Neutrophil (primary cell): Measurements from ENCODE around the gene TEAD4.

Experiments
- H3K27ac ChIP-seq: fragments of 200-600 bp; sonication (generic); 2 replicates; pipeline ENCODE4 v1.5.1; 2016; ENCODE audit warnings: mild to moderate bottlenecking, moderate library complexity
- H3K27me3 ChIP-seq: fragments of 200-600 bp; sonication (generic); 2 replicates; pipeline ENCODE4 v1.6.0; 2016; ENCODE audit warnings: mild to moderate bottlenecking
- H3K36me3 ChIP-seq: fragments of 200-600 bp; sonication (generic); 2 replicates; pipeline ENCODE4 v1.5.1; 2017
- H3K4me1 ChIP-seq, 2 experiments: fragments of 200-600 bp in 1 of 2; sonication (generic) in 1 of 2; 1 replicate in 1 of 2; 2 replicates in 1 of 2; pipeline versions ENCODE4 v1.5.1 to v1.6.1; 2013 to 2016; ENCODE audit warnings: low read depth in 1 of 2, low read length in 1 of 2, mild to moderate bottlenecking in 1 of 2, moderate library complexity in 1 of 2; ENCODE audit not compliant: control insufficient read depth in 1 of 2, insufficient read depth in 1 of 2
- H3K4me3 ChIP-seq, 2 experiments: fragments of 200-600 bp in 1 of 2; sonication (generic) in 1 of 2; 1 replicate in 1 of 2; 2 replicates in 1 of 2; pipeline ENCODE4 v1.5.1; 2013 to 2016; ENCODE audit warnings: low read depth in 1 of 2, low read length in 1 of 2, mild to moderate bottlenecking in 1 of 2, moderate library complexity in 1 of 2
- H3K9me3 ChIP-seq: fragments of 200-600 bp; sonication (generic); 2 replicates; pipeline ENCODE4 v1.5.1; 2016
- TF ChIP-seq, protein P1 (sequence below): fragments of 200-600 bp; sonication (generic); IDR thresholded peaks from 2 replicates; pipeline ENCODE4 v1.5.1; 2016; ENCODE audit warnings: antibody characterized with exemption

Gene TEAD4

DNA sequence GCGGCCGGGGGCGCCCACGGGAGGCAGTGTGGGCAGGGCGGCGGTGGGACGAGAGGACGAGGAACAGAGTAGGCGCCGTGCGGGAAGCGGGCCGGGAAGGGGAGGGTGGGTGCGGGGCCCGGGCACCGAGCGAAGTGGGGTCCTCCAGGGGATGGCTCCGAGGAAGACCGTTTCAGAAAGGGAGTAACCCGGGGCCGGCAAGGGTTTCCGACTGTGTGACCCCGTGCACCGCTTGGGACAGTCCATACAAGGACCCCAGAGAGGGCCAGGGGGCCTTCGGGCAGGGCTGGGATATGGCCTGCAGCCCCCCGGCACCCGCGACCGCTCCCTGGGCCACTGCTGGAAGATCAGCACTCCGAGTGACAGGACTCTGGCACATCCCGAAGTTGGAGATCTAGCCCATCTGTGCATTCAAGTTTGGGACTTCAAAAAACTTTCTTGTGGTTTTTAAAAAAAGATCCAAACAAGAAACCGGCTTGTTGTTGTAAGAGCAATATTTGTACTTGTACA lies 118.4 kb downstream of the TEAD4 start:
- no peak overlapping the region for H3K27ac ChIP-seq

DNA sequence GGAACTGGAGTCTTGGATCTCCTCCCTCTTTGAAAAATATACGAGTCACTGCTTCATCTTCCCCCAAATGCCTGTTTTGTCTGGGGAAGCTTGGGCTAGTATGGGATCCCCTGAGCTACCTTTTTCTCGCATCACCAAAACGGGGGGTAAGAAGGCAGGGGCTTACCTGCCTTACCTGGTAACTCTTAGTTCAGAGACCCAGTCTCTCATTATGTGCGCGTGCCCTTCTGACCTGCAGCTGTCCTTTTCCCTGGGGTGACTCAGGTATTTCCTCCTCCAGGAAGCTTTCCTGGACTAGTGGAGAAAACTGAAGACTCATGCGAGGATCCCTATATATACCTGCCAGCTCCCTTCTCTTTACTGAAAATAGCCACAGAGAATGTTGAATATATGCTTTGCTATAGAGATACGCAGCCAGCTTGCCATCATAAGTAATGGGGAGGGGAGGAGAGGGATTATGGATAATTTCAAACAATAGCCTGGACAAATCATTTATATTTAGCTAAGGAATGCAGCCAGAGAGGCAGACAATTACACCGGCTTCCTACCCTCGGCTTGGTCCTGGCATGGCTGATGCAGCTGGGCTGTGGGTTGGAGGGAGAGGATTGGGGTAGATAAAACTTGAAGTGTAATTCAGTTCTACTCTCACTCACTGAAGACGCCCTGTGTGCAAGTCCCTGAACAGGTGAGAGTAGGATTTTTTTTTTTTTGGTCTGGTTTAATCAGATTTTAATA lies 119.1 kb downstream of the TEAD4 start:
- peak overlapping the region in 1 of 2 experiments; percentile 39 for H3K4me3 ChIP-seq
- no peaks in the 10 kb centered on the region for H3K9me3 ChIP-seq
- H3K27ac ChIP-seq = no peak overlapping the region
- no peaks in the 10 kb centered on the region for H3K36me3 ChIP-seq
- H3K4me1 ChIP-seq = peaks cover 6 to 7% of the 10 kb centered on the region in 2 experiments
- H3K27me3 ChIP-seq = peaks cover 84% of the 10 kb centered on the region
- TF ChIP-seq, protein P1, sequence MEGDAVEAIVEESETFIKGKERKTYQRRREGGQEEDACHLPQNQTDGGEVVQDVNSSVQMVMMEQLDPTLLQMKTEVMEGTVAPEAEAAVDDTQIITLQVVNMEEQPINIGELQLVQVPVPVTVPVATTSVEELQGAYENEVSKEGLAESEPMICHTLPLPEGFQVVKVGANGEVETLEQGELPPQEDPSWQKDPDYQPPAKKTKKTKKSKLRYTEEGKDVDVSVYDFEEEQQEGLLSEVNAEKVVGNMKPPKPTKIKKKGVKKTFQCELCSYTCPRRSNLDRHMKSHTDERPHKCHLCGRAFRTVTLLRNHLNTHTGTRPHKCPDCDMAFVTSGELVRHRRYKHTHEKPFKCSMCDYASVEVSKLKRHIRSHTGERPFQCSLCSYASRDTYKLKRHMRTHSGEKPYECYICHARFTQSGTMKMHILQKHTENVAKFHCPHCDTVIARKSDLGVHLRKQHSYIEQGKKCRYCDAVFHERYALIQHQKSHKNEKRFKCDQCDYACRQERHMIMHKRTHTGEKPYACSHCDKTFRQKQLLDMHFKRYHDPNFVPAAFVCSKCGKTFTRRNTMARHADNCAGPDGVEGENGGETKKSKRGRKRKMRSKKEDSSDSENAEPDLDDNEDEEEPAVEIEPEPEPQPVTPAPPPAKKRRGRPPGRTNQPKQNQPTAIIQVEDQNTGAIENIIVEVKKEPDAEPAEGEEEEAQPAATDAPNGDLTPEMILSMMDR = no peak

More for the DNA sequence above, 118.4 kb downstream of the TEAD4 start:
- TF ChIP-seq, protein P1 = no peak
- Histone ChIP-seq H3K4me3 (peak overlapping the region; percentile 39 to 48), H3K4me1 (peaks cover 6 to 7% of the 10 kb centered on the region in 2 experiments), H3K9me3 (no peaks in the 10 kb centered on the region), H3K27me3 (peaks cover 90% of the 10 kb centered on the region), H3K36me3 (no peaks in the 10 kb centered on the region)

DNA sequence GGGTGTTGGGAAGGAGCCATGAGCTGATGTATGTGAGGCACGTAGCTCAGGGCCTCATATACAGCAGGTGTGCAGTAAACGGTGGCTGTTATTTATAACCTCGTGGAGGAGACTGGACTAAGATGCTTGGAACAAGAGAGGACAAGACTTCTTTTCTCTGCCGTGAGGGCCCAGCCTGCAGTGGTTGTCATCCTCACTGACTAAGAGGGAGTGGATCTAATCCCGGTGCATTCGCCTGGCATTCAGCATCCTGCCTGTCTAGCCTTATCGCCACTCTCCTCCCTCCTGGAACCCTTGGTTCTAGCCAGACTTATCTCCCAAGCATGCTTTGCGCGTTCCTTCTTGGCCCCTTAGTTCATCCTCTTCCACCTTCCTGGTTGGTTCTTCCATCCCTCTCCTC lies 121.9 kb downstream of the TEAD4 start:
- no peak overlapping the region for H3K27ac ChIP-seq
- peaks cover 55% of the 10 kb centered on the region for H3K27me3 ChIP-seq
- peaks cover 6 to 7% of the 10 kb centered on the region in 2 experiments for H3K4me1 ChIP-seq
- H3K9me3 ChIP-seq = no peaks in the 10 kb centered on the region
- no peaks in the 10 kb centered on the region for H3K36me3 ChIP-seq
- H3K4me3 ChIP-seq = no peak overlapping the region
- TF ChIP-seq, protein P1 = no peak

DNA sequence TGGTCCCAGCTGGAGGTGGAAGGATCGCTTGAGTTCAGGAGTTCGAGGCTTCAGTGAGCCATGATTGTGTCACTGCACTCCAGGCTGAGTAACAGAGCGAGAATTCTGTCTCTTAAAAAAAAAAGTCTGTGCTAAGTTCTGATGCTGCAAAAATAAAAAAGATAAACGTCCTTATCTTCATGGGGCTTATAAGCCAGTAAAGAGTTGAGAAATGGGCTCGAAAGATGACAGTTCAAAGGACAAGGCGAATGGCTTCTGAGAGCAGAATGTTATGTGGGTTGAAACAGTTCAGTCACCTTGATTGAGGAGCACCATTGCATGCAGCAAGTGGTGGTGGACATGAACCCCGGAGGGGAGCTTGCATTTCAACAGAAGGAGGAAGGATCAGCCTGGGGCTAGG lies 122.7 kb downstream of the TEAD4 start:
- H3K9me3 ChIP-seq = no peaks in the 10 kb centered on the region
- no peak overlapping the region for H3K4me3 ChIP-seq
- peaks cover 52% of the 10 kb centered on the region for H3K27me3 ChIP-seq
- TF ChIP-seq, protein P1 = no peak
- H3K27ac ChIP-seq = no peak overlapping the region
- H3K36me3 ChIP-seq = no peaks in the 10 kb centered on the region
- H3K4me1 ChIP-seq = peaks cover under 1 to 1% of the 10 kb centered on the region in 2 experiments

DNA sequence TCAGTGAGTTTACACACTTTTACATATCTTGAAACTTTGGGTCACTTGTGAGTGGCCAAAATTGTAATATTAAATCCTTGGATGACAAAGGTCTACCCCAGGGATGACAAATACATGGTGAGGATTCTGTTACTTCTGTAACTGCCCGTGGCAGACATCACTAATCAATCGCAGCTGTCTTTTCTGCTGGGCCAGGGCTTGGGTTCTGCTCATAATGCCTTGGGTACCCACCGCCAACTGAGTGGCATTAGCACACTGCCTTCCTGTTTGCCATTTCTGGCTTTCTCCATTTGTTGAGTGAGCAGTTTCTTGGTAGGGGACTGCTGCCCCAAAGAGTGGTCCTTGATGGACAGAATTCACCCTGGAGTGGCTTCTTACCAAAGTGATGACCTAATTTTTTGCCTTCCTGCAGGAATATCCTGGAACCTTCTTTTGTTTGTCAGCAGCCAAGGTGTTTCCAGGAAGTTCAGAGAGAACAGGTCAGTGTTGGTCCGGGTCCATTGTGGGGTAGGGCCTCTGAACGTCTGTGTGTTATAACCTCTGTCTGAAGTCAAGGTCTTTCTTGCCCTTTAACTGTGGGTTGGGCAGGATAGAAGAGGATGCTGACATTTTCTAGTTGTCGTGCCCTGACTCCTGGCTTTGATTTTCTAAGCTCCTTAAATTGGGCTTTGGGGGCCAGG lies 124.2 kb downstream of the TEAD4 start:
- Histone ChIP-seq H3K9me3 (no peaks in the 10 kb centered on the region), H3K27ac (no peak overlapping the region), H3K27me3 (peaks cover 38% of the 10 kb centered on the region), H3K4me1 (no peaks in the 10 kb centered on the region), H3K4me3 (no peak overlapping the region), H3K36me3 (no peaks in the 10 kb centered on the region)
- TF ChIP-seq, protein P1 = no peak
